GM23338 (cell line): Measurements from ENCODE around the gene FAM110A. TPM values are rescaled to one million over a fixed set of nuclear protein-coding genes. Genes with fewer than 3 reads are reported as not detected.

Source experiments
- ATAC-seq: fragments of 200-7000 bp; cut with Tn5 transposase; 3 replicates; pipeline ENCODE4 v1.9.1; 2020
- DNase-seq: peaks from one replicate; pipeline ENCODE4 v3.0.0-alpha.2; 2015; ENCODE audit warnings: low spot score
- H2AFZ ChIP-seq: fragments of 200-600 bp; sonication (generic); 2 replicates; pipeline ENCODE4 v1.8.0; 2016; ENCODE audit warnings: antibody characterized with exemption, mild to moderate bottlenecking, moderate library complexity
- H3F3A ChIP-seq: fragments of 200-600 bp; sonication (generic); replicated peaks from 2 replicates; pipeline ENCODE4 v1.8.0; 2017; ENCODE audit warnings: antibody characterized with exemption, mixed run types, low read depth
- H3K27ac ChIP-seq: fragments of 200-600 bp; sonication (generic); 2 replicates; pipeline ENCODE4 v1.6.1; 2016; ENCODE audit warnings: low read depth
- H3K27me3 ChIP-seq: fragments of 200-600 bp; sonication (generic); 2 replicates; pipeline ENCODE4 v1.8.0; 2016; ENCODE audit warnings: mild to moderate bottlenecking, mixed run types, moderate library complexity; ENCODE audit not compliant: insufficient read depth
- H3K36me3 ChIP-seq: fragments of 200-600 bp; sonication (generic); 2 replicates; pipeline ENCODE4 v1.8.0; 2016; ENCODE audit warnings: mild to moderate bottlenecking; ENCODE audit not compliant: insufficient read depth
- H3K4me1 ChIP-seq: fragments of 200-600 bp; sonication (generic); 2 replicates; pipeline ENCODE4 v1.8.0; 2016; ENCODE audit warnings: mild to moderate bottlenecking, moderate library complexity; ENCODE audit not compliant: insufficient read depth
- H3K4me2 ChIP-seq: fragments of 200-600 bp; sonication (generic); 2 replicates; pipeline ENCODE4 v1.7.1; 2017; ENCODE audit warnings: mixed run types
- H3K4me3 ChIP-seq: fragments of 200-600 bp; sonication (generic); 2 replicates; pipeline ENCODE4 v1.6.1; 2016; ENCODE audit warnings: mixed run types
- H3K79me2 ChIP-seq: fragments of 200-600 bp; sonication (generic); replicated peaks from 2 replicates; pipeline ENCODE4 v1.8.0; 2017; ENCODE audit warnings: mild to moderate bottlenecking; ENCODE audit not compliant: insufficient read depth
- H3K9me2 ChIP-seq: fragments of 200-600 bp; sonication (generic); 2 replicates; pipeline ENCODE4 v1.8.0; 2017; ENCODE audit not compliant: insufficient read depth
- H4K20me1 ChIP-seq: fragments of 200-600 bp; sonication (generic); replicated peaks from 2 replicates; pipeline ENCODE4 v1.8.0; 2017; ENCODE audit warnings: mild to moderate bottlenecking; ENCODE audit not compliant: insufficient read depth
- H3K27ac Mint-ChIP-seq: 2 replicates; pipeline ENCODE4 v1.8.0; 2020; ENCODE audit warnings: inconsistent platforms, mild to moderate bottlenecking, moderate library complexity, mixed read lengths
- H3K27me3 Mint-ChIP-seq: 3 replicates; pipeline ENCODE4 v1.8.0; 2022; ENCODE audit warnings: low read depth, mild to moderate bottlenecking, moderate library complexity, mixed read lengths, inconsistent platforms; ENCODE audit not compliant: insufficient read depth, poor library complexity
- H3K36me3 Mint-ChIP-seq: 3 replicates; pipeline ENCODE4 v1.8.0; 2021; ENCODE audit warnings: low read depth, mild to moderate bottlenecking, inconsistent platforms, moderate library complexity, mixed read lengths
- H3K4me1 Mint-ChIP-seq: 3 replicates; pipeline ENCODE4 v1.8.0; 2020; ENCODE audit warnings: mild to moderate bottlenecking, inconsistent platforms, mixed read lengths
- H3K4me3 Mint-ChIP-seq: 3 replicates; pipeline ENCODE4 v1.8.0; 2021; ENCODE audit warnings: moderate library complexity, mild to moderate bottlenecking, inconsistent platforms, mixed read lengths
- H3K9me3 Mint-ChIP-seq: 3 replicates; pipeline ENCODE4 v1.8.0; 2020; ENCODE audit warnings: moderate library complexity, mild to moderate bottlenecking, inconsistent platforms, mixed read lengths
- CREB1 ChIP-seq: fragments of 250-450 bp; sonication (Bioruptor Pico); IDR thresholded peaks from 2 replicates; pipeline ENCODE4 v1.5.0; 2020; ENCODE audit warnings: low read depth, mild to moderate bottlenecking, moderate library complexity
- JUNB ChIP-seq: IDR thresholded peaks from one replicate; pipeline ENCODE4 v1.6.1; 2016; ENCODE audit warnings: antibody characterized with exemption; ENCODE audit not compliant: unreplicated experiment
- STAT1 ChIP-seq: IDR thresholded peaks from one replicate; pipeline ENCODE4 v1.6.1; 2016; ENCODE audit warnings: antibody characterized with exemption; ENCODE audit not compliant: unreplicated experiment
- ZNF331 ChIP-seq: fragments of 250-450 bp; sonication (Bioruptor Pico); IDR thresholded peaks from 2 replicates; pipeline ENCODE4 v1.5.0; 2020; ENCODE audit warnings: low read depth, mild to moderate bottlenecking, moderate library complexity
- polyA plus RNA-seq: library from polyadenylated mRNA; unstranded; fragments of >200 nt; fragmentation: Nextera tagmentation; extraction: Ambion mirVana; gene quantifications from 2 replicates; pipeline ENCODE4 v1.2.1, GENCODE V29; 2016
- total RNA-seq: library from RNA; depleted of rRNA; stranded (reverse); fragments of >200 nt; shearing (Covaris generic); gene quantifications from 2 replicates; pipeline ENCODE4 v1.2.3, GENCODE V29; 2014
- TF ChIP-seq, protein P1 (sequence below): fragments of 250-450 bp; sonication (Bioruptor Pico); IDR thresholded peaks from 2 replicates; pipeline ENCODE4 v1.5.0; 2020; ENCODE audit warnings: mild to moderate bottlenecking, moderate library complexity

FAM110A gene
- total and polyA plus RNA-seq, 2 experiments from 2014 or later = 10.7 to 13.7 TPM

DNA sequence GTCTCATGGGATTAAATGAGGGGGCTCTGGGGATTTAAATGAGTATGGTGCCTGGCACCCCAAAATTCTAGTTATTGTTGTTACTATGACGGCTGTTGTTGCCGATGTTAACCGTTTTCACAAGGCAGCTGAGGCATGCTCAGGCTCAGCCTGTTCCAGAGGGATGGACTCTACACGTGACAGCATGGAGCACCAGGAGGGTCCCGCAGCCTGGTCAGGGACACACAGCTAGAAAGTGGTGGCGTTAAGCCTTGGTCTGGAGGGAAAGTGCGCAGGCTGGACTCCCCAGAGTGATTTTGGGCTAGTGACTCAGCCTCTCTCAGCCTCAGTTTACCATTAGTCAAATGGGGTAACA lies 7.0 kb downstream of the FAM110A start (continued):
- TF ChIP-seq, protein P1, sequence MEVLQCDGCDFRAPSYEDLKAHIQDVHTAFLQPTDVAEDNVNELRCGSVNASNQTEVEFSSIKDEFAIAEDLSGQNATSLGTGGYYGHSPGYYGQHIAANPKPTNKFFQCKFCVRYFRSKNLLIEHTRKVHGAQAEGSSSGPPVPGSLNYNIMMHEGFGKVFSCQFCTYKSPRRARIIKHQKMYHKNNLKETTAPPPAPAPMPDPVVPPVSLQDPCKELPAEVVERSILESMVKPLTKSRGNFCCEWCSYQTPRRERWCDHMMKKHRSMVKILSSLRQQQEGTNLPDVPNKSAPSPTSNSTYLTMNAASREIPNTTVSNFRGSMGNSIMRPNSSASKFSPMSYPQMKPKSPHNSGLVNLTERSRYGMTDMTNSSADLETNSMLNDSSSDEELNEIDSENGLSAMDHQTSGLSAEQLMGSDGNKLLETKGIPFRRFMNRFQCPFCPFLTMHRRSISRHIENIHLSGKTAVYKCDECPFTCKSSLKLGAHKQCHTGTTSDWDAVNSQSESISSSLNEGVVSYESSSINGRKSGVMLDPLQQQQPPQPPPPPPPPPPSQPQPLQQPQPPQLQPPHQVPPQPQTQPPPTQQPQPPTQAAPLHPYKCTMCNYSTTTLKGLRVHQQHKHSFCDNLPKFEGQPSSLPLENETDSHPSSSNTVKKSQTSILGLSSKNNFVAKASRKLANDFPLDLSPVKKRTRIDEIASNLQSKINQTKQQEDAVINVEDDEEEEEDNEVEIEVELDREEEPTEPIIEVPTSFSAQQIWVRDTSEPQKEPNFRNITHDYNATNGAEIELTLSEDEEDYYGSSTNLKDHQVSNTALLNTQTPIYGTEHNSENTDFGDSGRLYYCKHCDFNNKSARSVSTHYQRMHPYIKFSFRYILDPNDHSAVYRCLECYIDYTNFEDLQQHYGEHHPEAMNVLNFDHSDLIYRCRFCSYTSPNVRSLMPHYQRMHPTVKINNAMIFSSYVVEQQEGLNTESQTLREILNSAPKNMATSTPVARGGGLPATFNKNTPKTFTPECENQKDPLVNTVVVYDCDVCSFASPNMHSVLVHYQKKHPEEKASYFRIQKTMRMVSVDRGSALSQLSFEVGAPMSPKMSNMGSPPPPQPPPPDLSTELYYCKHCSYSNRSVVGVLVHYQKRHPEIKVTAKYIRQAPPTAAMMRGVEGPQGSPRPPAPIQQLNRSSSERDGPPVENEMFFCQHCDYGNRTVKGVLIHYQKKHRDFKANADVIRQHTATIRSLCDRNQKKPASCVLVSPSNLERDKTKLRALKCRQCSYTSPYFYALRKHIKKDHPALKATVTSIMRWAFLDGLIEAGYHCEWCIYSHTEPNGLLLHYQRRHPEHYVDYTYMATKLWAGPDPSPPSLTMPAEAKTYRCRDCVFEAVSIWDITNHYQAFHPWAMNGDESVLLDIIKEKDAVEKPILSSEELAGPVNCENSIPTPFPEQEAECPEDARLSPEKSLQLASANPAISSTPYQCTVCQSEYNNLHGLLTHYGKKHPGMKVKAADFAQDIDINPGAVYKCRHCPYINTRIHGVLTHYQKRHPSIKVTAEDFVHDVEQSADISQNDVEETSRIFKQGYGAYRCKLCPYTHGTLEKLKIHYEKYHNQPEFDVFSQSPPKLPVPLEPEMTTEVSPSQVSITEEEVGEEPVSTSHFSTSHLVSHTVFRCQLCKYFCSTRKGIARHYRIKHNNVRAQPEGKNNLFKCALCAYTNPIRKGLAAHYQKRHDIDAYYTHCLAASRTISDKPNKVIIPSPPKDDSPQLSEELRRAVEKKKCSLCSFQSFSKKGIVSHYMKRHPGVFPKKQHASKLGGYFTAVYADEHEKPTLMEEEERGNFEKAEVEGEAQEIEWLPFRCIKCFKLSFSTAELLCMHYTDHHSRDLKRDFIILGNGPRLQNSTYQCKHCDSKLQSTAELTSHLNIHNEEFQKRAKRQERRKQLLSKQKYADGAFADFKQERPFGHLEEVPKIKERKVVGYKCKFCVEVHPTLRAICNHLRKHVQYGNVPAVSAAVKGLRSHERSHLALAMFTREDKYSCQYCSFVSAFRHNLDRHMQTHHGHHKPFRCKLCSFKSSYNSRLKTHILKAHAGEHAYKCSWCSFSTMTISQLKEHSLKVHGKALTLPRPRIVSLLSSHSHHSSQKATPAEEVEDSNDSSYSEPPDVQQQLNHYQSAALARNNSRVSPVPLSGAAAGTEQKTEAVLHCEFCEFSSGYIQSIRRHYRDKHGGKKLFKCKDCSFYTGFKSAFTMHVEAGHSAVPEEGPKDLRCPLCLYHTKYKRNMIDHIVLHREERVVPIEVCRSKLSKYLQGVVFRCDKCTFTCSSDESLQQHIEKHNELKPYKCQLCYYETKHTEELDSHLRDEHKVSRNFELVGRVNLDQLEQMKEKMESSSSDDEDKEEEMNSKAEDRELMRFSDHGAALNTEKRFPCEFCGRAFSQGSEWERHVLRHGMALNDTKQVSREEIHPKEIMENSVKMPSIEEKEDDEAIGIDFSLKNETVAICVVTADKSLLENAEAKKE (CRISPR knock-in tag) = no peak
- TF ChIP-seq CREB1 (CRISPR knock-in tag) = no peak
- no peak for TF ChIP-seq STAT1
- TF ChIP-seq JUNB = no peak

- no peak overlapping the region for H3K27ac Mint-ChIP-seq
Measured at GRCh38 chr20:840858-841567, 7.5 kb downstream of the FAM110A start.

More at GRCh38 chr20:840858-841567, 7.5 kb downstream of the FAM110A start:
- H3K9me2 ChIP-seq = no peaks in the 10 kb centered on the region
- H3K27ac ChIP-seq = no peak overlapping the region
- Mint-ChIP-seq H3K4me3 (peak overlapping the region; percentile 83), H3K36me3 (no peaks in the 10 kb centered on the region), H3K9me3 (peaks cover 4% of the 10 kb centered on the region; the same call in 2 of the 3 replicates), H3K4me1 (peaks cover 24% of the 10 kb centered on the region), H3K27me3 (peaks cover 33% of the 10 kb centered on the region)
- DNase-seq (peak; percentile 70), ATAC-seq (peak; percentile 20)
- peak overlapping the region; percentile 87 for H2AFZ ChIP-seq
- no peaks in the 10 kb centered on the region for H3K36me3 ChIP-seq
- no peaks in the 10 kb centered on the region for H3K79me2 ChIP-seq
- TF ChIP-seq ZNF331 (CRISPR knock-in tag) = no peak
- H3K27me3 ChIP-seq = peaks cover 51% of the 10 kb centered on the region
- H3K4me3 ChIP-seq = peak overlapping the region; percentile 86
- H3K4me2 ChIP-seq = peak overlapping the region; percentile 97
- H3K4me1 ChIP-seq = peaks cover 18% of the 10 kb centered on the region; the same call in 1 of the 2 replicates
- 0 out of 2 replicates have a peak, but pooled peaks cover 8% of the 10 kb centered on the region for H3F3A ChIP-seq
- 0 out of 2 replicates have a peak, but pooled peaks cover 6% of the 10 kb centered on the region for H4K20me1 ChIP-seq
